Activated naive CD8-positive, alpha-beta T cell treated with anti-CD3 and anti-CD28 coated beads, Interleukin-2, amount 10 ng/mL, durations not matched to agents 7 days and 5 days (primary cell): Measurements from ENCODE around the gene ARHGEF40. TPM values are rescaled to one million over a fixed set of nuclear protein-coding genes. Genes with fewer than 3 reads are reported as not detected.

ENCODE experiments used
- ATAC-seq: fragments of 150-1000 bp; cut with Tn5 transposase; one replicate; pipeline ENCODE4 v1.10.0; 2021; ENCODE audit warnings: low read depth, moderate library complexity
- POLR2A ChIA-PET: fragments of 350-600 bp; sonication (Branson Sonifier 250); formaldehyde crosslinking; loops from one replicate; lab custom pipeline; 2021; ENCODE audit warnings: antibody characterized with exemption; lab: Charles Lee
- DNase-seq: peaks from one replicate; pipeline ENCODE4 v3.0.0; 2021
- H3K27ac Mint-ChIP-seq: one replicate; pipeline ENCODE4 v1.8.0; 2022; ENCODE audit warnings: mild to moderate bottlenecking, mixed read lengths
- H3K27me3 Mint-ChIP-seq: one replicate; pipeline ENCODE4 v1.8.0; 2022; ENCODE audit warnings: mild to moderate bottlenecking, moderate library complexity, mixed read lengths
- H3K36me3 Mint-ChIP-seq: one replicate; pipeline ENCODE4 v1.8.0; 2021; ENCODE audit warnings: mild to moderate bottlenecking, mixed read lengths
- H3K4me1 Mint-ChIP-seq: one replicate; pipeline ENCODE4 v1.8.0; 2021; ENCODE audit warnings: mixed read lengths
- H3K4me3 Mint-ChIP-seq: one replicate; pipeline ENCODE4 v1.8.0; 2022; ENCODE audit warnings: mild to moderate bottlenecking, moderate library complexity, mixed read lengths
- H3K9me3 Mint-ChIP-seq: one replicate; pipeline ENCODE4 v1.8.0; 2021; ENCODE audit warnings: mixed read lengths
- total RNA-seq, 2 experiments: library from RNA; stranded (reverse); gene quantifications; one replicate each; pipeline ENCODE4 v1.2.3, GENCODE V29; 2021

ARHGEF40 gene
- total RNA-seq, 2 experiments from 2014 or later: 0.20 to 0.28 TPM

- Mint-ChIP-seq H3K9me3 (no peaks in the 10 kb centered on the region), H3K4me1 (peaks cover 29% of the 10 kb centered on the region), H3K4me3 (peak overlapping the region; percentile 79), H3K27ac (no peak overlapping the region), H3K27me3 (peaks cover 63% of the 10 kb centered on the region), H3K36me3 (no peaks in the 10 kb centered on the region)
- ATAC-seq (peak; percentile 57), DNase-seq (peak; percentile 59)
- POLR2A ChIA-PET: interaction anchor here (0.7 to 2.7 kb wide), 5 partner anchors 16 to 259 kb away, joined by 3 to 17 read pairs (median 4); no protein-coding TSS in a partner anchor
These were observed 1.3 kb downstream of the ARHGEF40 start for GRCh38 chr14:21071225-21072030.

- H3K36me3 Mint-ChIP-seq: no peaks in the 10 kb centered on the region
- no peak for ATAC-seq
- no peaks in the 10 kb centered on the region for H3K9me3 Mint-ChIP-seq
- POLR2A ChIA-PET: interaction anchor here (0.7 to 2.7 kb wide), 4 partner anchors 15 to 260 kb away, joined by 3 to 17 read pairs (median 10); no protein-coding TSS in a partner anchor
- peak overlapping the region; percentile 79 for H3K4me3 Mint-ChIP-seq
- H3K4me1 Mint-ChIP-seq: peaks cover 29% of the 10 kb centered on the region
- no peak overlapping the region for H3K27ac Mint-ChIP-seq
- peaks cover 56% of the 10 kb centered on the region for H3K27me3 Mint-ChIP-seq
- DNase-seq: no peak
These were observed 1.9 kb downstream of the ARHGEF40 start for GRCh38 chr14:21072031-21072473.

GRCh38 chr14:21072781-21073339, 2.8 kb downstream of the ARHGEF40 start:
- H3K4me1 Mint-ChIP-seq: peaks cover 29% of the 10 kb centered on the region
- ATAC-seq: no peak
- DNase-seq: no peak
- no peak overlapping the region for H3K27ac Mint-ChIP-seq
- POLR2A ChIA-PET: interaction anchor here (2.7 kb wide), 1 partner anchor 31 kb away, joined by 17 read pairs; no protein-coding TSS in a partner anchor
- no peaks in the 10 kb centered on the region for H3K36me3 Mint-ChIP-seq
- H3K27me3 Mint-ChIP-seq: peaks cover 51% of the 10 kb centered on the region
- no peak overlapping the region for H3K4me3 Mint-ChIP-seq
- H3K9me3 Mint-ChIP-seq: no peaks in the 10 kb centered on the region

- ATAC-seq: no peak
- no peaks in the 10 kb centered on the region for H3K9me3 Mint-ChIP-seq
- peaks cover 24% of the 10 kb centered on the region for H3K4me1 Mint-ChIP-seq
- no peak overlapping the region for H3K4me3 Mint-ChIP-seq
- peaks cover 44% of the 10 kb centered on the region for H3K27me3 Mint-ChIP-seq
- H3K27ac Mint-ChIP-seq: no peak overlapping the region
- POLR2A ChIA-PET: no interaction called here
- DNase-seq: no peak
- no peaks in the 10 kb centered on the region for H3K36me3 Mint-ChIP-seq
These were observed 3.8 kb downstream of the ARHGEF40 start for GRCh38 chr14:21073921-21074320.

GRCh38 chr14:21074398-21075272, 4.5 kb downstream of the ARHGEF40 start:
- peaks cover 37% of the 10 kb centered on the region for H3K27me3 Mint-ChIP-seq
- POLR2A ChIA-PET: no interaction called here
- DNase-seq: no peak
- H3K4me1 Mint-ChIP-seq: peaks cover 21% of the 10 kb centered on the region
- no peak for ATAC-seq
- H3K36me3 Mint-ChIP-seq: no peaks in the 10 kb centered on the region
- no peak overlapping the region for H3K27ac Mint-ChIP-seq
- no peak overlapping the region for H3K4me3 Mint-ChIP-seq
- H3K9me3 Mint-ChIP-seq: no peaks in the 10 kb centered on the region

GRCh38 chr14:21075719-21076437, 5.8 kb downstream of the ARHGEF40 start:
- H3K36me3 Mint-ChIP-seq: no peaks in the 10 kb centered on the region
- POLR2A ChIA-PET: no interaction called here
- peaks cover 14% of the 10 kb centered on the region for H3K4me1 Mint-ChIP-seq
- H3K27me3 Mint-ChIP-seq: peaks cover 27% of the 10 kb centered on the region
- ATAC-seq: no peak
- no peak for DNase-seq
- no peak overlapping the region for H3K4me3 Mint-ChIP-seq
- no peaks in the 10 kb centered on the region for H3K9me3 Mint-ChIP-seq
- no peak overlapping the region for H3K27ac Mint-ChIP-seq

GRCh38 chr14:21077672-21078071, 7.6 kb downstream of the ARHGEF40 start:
- H3K4me3 Mint-ChIP-seq: no peak overlapping the region
- H3K9me3 Mint-ChIP-seq: no peaks in the 10 kb centered on the region
- no peaks in the 10 kb centered on the region for H3K36me3 Mint-ChIP-seq
- H3K27ac Mint-ChIP-seq: no peak overlapping the region
- DNase-seq (no peak), ATAC-seq (no peak)
- H3K4me1 Mint-ChIP-seq: peaks cover 2% of the 10 kb centered on the region
- POLR2A ChIA-PET: no interaction called here
- peaks cover 9% of the 10 kb centered on the region for H3K27me3 Mint-ChIP-seq

- H3K36me3 Mint-ChIP-seq: no peaks in the 10 kb centered on the region
- H3K9me3 Mint-ChIP-seq: no peaks in the 10 kb centered on the region
- H3K4me3 Mint-ChIP-seq: no peak overlapping the region
- ATAC-seq (no peak), DNase-seq (no peak)
- H3K4me1 Mint-ChIP-seq: peaks cover 2% of the 10 kb centered on the region
- peaks cover 5% of the 10 kb centered on the region for H3K27me3 Mint-ChIP-seq
- no peak overlapping the region for H3K27ac Mint-ChIP-seq
- POLR2A ChIA-PET: no interaction called here
These were observed 8.2 kb downstream of the ARHGEF40 start for GRCh38 chr14:21078287-21078686.

- Mint-ChIP-seq H3K27ac (no peak overlapping the region), H3K36me3 (no peaks in the 10 kb centered on the region), H3K9me3 (no peaks in the 10 kb centered on the region), H3K4me1 (peaks cover 2% of the 10 kb centered on the region), H3K27me3 (peaks cover 4% of the 10 kb centered on the region), H3K4me3 (no peak overlapping the region)
- POLR2A ChIA-PET: no interaction called here
- ATAC-seq (no peak), DNase-seq (no peak)
These were observed 8.6 kb downstream of the ARHGEF40 start for GRCh38 chr14:21078726-21079125.

- Mint-ChIP-seq H3K36me3 (no peaks in the 10 kb centered on the region), H3K27ac (no peak overlapping the region), H3K9me3 (no peaks in the 10 kb centered on the region), H3K4me3 (no peak overlapping the region), H3K4me1 (peaks cover 5% of the 10 kb centered on the region), H3K27me3 (peaks cover 4% of the 10 kb centered on the region)
- POLR2A ChIA-PET: no interaction called here
- ATAC-seq: no peak
- DNase-seq: no peak
These were observed 11.5 kb downstream of the ARHGEF40 start for GRCh38 chr14:21081521-21082142.

- no peaks in the 10 kb centered on the region for H3K9me3 Mint-ChIP-seq
- H3K4me3 Mint-ChIP-seq: no peak overlapping the region
- DNase-seq (no peak), ATAC-seq (no peak)
- H3K4me1 Mint-ChIP-seq: peaks cover 17% of the 10 kb centered on the region
- POLR2A ChIA-PET: no interaction called here
- no peak overlapping the region for H3K27ac Mint-ChIP-seq
- H3K36me3 Mint-ChIP-seq: no peaks in the 10 kb centered on the region
- H3K27me3 Mint-ChIP-seq: peaks cover 2% of the 10 kb centered on the region
These were observed 13.6 kb downstream of the ARHGEF40 start for GRCh38 chr14:21083565-21084325.

- ATAC-seq (no peak), DNase-seq (no peak)
- Mint-ChIP-seq H3K27ac (no peak overlapping the region), H3K9me3 (no peaks in the 10 kb centered on the region), H3K36me3 (no peaks in the 10 kb centered on the region), H3K4me3 (no peak overlapping the region), H3K27me3 (peaks cover 2% of the 10 kb centered on the region), H3K4me1 (peaks cover 20% of the 10 kb centered on the region)
- POLR2A ChIA-PET: no interaction called here
These were observed 14.3 kb downstream of the ARHGEF40 start for GRCh38 chr14:21084396-21084795.
